Mammary microvascular endothelial cell (primary cell): ENCODE results near the gene ARL6IP4. TPM values are rescaled to one million over a fixed set of nuclear protein-coding genes. Genes with fewer than 3 reads are reported as not detected.

ENCODE experiments used
- total RNA-seq: library from RNA; depleted of rRNA; stranded (reverse); fragments of >200 nt; gene quantifications from 2 replicates; pipeline ENCODE4 v1.2.3, GENCODE V29; 2015

The ARL6IP4 gene
- total RNA-seq, result 249 and 324 TPM in 2 replicates

DNA sequence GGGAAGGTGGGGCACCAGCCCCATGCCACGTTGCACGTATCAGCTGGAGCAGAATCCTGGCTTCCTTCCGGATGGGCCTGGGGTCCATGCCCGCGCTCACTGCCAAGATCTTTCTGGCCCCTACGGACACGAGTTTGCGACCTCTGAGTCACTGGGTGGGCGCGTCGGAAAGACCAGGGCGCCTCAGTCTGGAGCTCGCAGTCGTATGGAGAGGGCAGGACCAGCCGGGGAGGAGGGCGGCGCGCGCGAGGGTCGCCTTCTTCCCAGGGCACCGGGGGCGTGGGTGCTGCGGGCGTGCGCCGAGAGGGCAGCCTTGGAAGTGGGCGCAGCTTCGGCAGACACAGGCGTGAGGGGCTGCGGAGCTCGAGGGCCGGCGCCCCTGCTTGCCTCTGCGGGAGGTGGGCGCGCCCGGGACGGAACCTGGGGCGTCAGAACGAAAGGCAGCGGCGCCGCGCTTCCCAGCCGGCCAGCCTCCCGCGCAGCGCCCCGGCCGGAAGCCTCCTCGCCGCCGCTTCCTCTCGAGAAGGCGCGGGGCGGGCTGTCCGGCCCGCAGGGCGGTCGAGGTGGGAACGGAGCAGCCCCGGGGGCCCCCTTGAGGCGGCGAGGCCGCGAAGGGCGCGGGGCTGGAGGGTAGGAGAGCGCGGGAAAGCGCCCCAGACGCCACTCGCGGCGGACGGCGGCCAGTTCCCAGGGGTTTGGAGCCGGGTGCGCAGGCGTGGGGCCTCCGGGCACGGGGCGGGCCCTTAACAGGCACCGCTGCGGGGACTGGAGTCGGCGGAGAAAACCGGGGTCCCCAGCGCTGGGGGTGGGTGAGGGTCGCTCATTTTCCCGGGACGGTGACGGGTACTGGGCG, at the start of gene ARL6IP4:
Gene ARL6IP4, plus strand, starts transcription at position 499 of the 853 bp plus-strand sequence. CDS start 459 bp downstream, outside the sequence.

DNA sequence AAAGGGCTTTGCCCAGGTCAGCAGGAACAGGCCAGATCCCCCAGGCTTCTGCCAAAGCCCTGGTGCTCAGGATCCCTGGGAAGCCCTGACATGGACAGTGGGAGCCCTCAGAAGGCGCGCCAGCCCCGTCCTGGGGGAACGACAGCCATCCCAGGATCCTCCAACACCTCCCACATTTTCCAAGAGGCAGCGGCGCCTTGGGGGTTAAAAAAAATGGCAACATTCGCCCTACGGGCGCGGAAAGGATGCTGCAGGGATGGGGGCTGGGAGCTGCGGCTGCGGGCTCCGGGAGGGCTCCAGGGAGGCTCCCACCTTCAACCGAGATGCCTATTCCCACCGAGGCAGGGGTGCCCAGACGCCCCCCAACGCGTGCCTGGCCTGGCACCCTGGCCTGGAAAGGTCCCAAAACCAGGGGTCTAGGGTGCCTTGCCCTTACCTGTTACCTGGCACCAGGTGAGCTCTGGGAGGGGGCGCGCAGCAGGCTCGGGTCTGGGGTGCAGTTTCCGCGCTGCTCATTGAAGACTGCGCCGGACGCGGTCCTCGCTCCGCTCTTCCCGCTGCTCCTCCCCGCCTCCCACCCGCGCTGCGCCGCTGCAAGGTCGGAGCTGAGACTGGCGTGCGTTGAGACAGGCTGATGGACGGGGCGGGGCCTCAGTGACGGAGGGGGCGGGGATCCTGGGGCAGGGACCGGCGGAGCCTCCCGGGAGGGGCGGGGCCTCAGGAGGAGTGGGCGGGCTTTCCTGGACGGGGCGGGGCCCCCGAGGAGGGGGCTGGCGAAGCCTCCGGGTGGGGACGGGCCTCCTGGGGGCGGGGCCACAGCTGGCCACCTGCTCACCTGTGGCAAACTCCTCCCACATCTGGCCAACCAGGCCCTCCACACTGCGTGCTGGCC, 14.4 kb upstream of the ARL6IP4 start, which contains the start of gene ABCB9:
Gene ABCB9, minus strand, starts transcription at position 613 of the 892 bp plus-strand sequence. CDS start 6,228 bp downstream, outside the sequence.

DNA sequence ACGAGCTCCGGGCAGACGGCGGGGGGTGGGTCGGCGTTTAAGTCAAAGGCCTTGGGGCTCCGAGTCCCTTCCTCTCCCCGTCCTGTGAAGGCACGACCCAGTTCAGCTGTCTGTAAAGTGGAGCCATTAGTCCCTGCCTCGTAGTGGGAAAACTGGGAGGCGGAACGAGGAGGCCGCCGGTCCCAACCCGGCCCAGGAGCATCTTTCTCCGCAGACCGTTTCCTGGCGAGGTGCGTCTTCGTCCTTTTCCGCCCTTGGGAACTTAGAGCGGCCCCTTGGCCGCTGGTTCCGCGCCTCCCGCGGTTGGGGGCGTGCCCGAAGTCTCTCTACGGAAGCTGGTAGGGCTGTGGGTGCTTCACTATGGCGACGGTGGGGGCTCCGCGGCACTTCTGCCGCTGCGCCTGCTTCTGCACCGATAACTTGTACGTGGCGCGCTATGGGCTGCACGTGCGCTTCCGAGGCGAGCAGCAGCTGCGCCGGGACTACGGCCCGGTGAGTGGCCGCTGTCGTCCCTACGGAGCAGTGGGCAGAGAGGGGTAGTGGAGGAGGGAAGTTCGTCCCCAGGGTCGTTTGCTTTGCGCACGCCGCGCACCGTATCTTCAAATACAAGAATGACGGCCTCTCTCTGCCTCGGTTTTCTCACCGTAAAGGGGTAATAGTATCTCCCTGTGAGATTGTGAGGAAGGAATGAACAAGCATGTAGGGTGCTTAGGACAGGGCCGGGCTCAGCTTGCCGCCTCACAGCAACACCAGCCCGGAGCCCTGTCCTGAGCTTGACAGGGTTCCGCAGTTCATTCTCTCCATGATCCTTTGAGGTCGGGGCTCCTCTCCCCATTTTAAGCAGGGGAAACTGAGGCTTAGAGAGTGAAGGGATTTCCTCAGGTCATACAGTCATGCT, 5.3 kb upstream of the ARL6IP4 start, which contains the start of gene OGFOD2:
Gene OGFOD2, plus strand, starts transcription at position 353 of the 898 bp plus-strand sequence. Its CDS starts 8 bp downstream, at position 361.

Other genes starting within 250 kb of the ARL6IP4 start
- 0.13 and 0.25 TPM in 2 replicates for gene HCAR1, start 249.8 kb upstream of the ARL6IP4 start, total RNA-seq
- gene DENR, start 227.9 kb upstream of the ARL6IP4 start, total RNA-seq, result 36.2 and 42.2 TPM in 2 replicates
- 0.39 and 0.60 TPM in 2 replicates for gene CCDC62, start 206.1 kb upstream of the ARL6IP4 start, total RNA-seq
- 77.3 and 78.7 TPM in 2 replicates for gene HIP1R, start 145.2 kb upstream of the ARL6IP4 start, total RNA-seq
- gene VPS37B, start 84.6 kb upstream of the ARL6IP4 start, total RNA-seq, result 44.8 and 51.1 TPM in 2 replicates
- gene ABCB9, start 14.2 kb upstream of the ARL6IP4 start, total RNA-seq, result 8.3 and 13.0 TPM in 2 replicates
- gene OGFOD2, start 5.4 kb upstream of the ARL6IP4 start, total RNA-seq, result 14.6 and 31.4 TPM in 2 replicates
- gene PITPNM2, start 170.4 kb downstream of the ARL6IP4 start, total RNA-seq, result 13.0 and 13.7 TPM in 2 replicates